H1 (cell line): ENCODE measurements around the gene DHX38. TPM values are rescaled to one million over a fixed set of nuclear protein-coding genes. Genes with fewer than 3 reads are reported as not detected.

Experiments used
- CTCF ChIA-PET: fragments of 300-600 bp; sonication (Branson Sonifier 250); formaldehyde crosslinking; loops from one replicate; lab custom pipeline; 2021; ENCODE audit not compliant: partially characterized antibody; lab: Charles Lee
- POLR2A ChIA-PET: fragments of 300-600 bp; sonication (Branson Sonifier 250); formaldehyde crosslinking; loops from one replicate; lab custom pipeline; 2021; ENCODE audit warnings: inconsistent platforms; ENCODE audit not compliant: partially characterized antibody; lab: Charles Lee
- DNase-seq, 2 experiments: peaks; one replicate each; pipeline versions ENCODE4 v3.0.0 to v3.0.0-alpha.2; 2010 to 2022; ENCODE audit warnings: low spot score in 2 of 2, low read depth in 1 of 2, mixed read lengths in 1 of 2
- FAIRE-seq: peaks from 2 replicates; lab custom pipeline; 2011; peaks lifted over from hg19 to GRCh38; lab: Jason Lieb, UNC
- H2AFZ ChIP-seq: 2 replicates; pipeline ENCODE4 v1.8.1; 2012; ENCODE audit warnings: low read length, inconsistent platforms
- H2AK5ac ChIP-seq: 2 replicates; pipeline ENCODE4 v1.6.1; 2013; ENCODE audit warnings: low read depth, low read length
- H2BK120ac ChIP-seq: replicated peaks from 2 replicates; pipeline ENCODE3; 2013; ENCODE audit warnings: low read depth, low read length, inconsistent platforms
- H2BK12ac ChIP-seq: 2 replicates; pipeline ENCODE4 v1.6.1; 2013; ENCODE audit warnings: low read depth, low read length
- H2BK15ac ChIP-seq: 2 replicates; pipeline ENCODE4 v1.6.1; 2013; ENCODE audit warnings: low read length
- H2BK20ac ChIP-seq: 2 replicates; pipeline ENCODE4 v1.6.1; 2013; ENCODE audit warnings: low read length
- H2BK5ac ChIP-seq: 2 replicates; pipeline ENCODE4 v1.6.1; 2013; ENCODE audit warnings: low read depth, low read length
- H3K14ac ChIP-seq: 2 replicates; pipeline ENCODE4 v1.6.1; 2013; ENCODE audit warnings: inconsistent platforms; ENCODE audit not compliant: insufficient read length
- H3K18ac ChIP-seq: 2 replicates; pipeline ENCODE4 v1.6.1; 2013; ENCODE audit warnings: low read length; ENCODE audit errors: extremely low read depth
- H3K23ac ChIP-seq: 2 replicates; pipeline ENCODE4 v1.6.1; 2013; ENCODE audit warnings: inconsistent platforms; ENCODE audit not compliant: insufficient read length
- H3K23me2 ChIP-seq: 2 replicates; pipeline ENCODE4 v1.6.1; 2013; ENCODE audit warnings: low read depth, low read length
- H3K27ac ChIP-seq: 2 replicates; pipeline ENCODE4 v1.6.1; 2011; ENCODE audit warnings: low read depth, low read length, inconsistent platforms
- H3K27me3 ChIP-seq, 4 experiments: replicated peaks in 1 of 4; 1 replicate in 1 of 4; 2 replicates in 3 of 4; pipeline versions ENCODE4 v1.6.1 to v1.8.1; 2011 to 2013; ENCODE audit warnings: low read length in 3 of 4, mild to moderate bottlenecking in 3 of 4, inconsistent platforms in 2 of 4, mixed read lengths in 2 of 4, moderate library complexity in 1 of 4; ENCODE audit not compliant: control insufficient read depth in 3 of 4, insufficient read depth in 3 of 4; ENCODE audit errors: extremely low read depth in 1 of 4
- H3K36me3 ChIP-seq, 4 experiments: 2 replicates each; pipeline versions ENCODE4 v1.6.1 to v1.8.1; 2011 to 2013; ENCODE audit warnings: mild to moderate bottlenecking in 4 of 4, low read length in 3 of 4, moderate library complexity in 2 of 4, control low read depth in 1 of 4, inconsistent platforms in 1 of 4; ENCODE audit not compliant: insufficient read depth in 4 of 4, control insufficient read depth in 2 of 4
- H3K4ac ChIP-seq: replicated peaks from 2 replicates; pipeline ENCODE3; 2013; ENCODE audit warnings: low read length, low read depth, mixed read lengths, inconsistent platforms; ENCODE audit not compliant: insufficient read length
- H3K4me1 ChIP-seq, 4 experiments: replicated peaks in 1 of 4; 1 replicate in 1 of 4; 2 replicates in 3 of 4; pipeline versions ENCODE4 v1.6.1 to v1.8.1; 2011 to 2013; ENCODE audit warnings: low read length in 3 of 4, inconsistent platforms in 2 of 4, mixed read lengths in 1 of 4; ENCODE audit not compliant: insufficient read depth in 4 of 4, control insufficient read depth in 3 of 4
- H3K4me2 ChIP-seq, 2 experiments: 2 replicates each; pipeline versions ENCODE4 v1.6.1 to v1.8.1; 2011 to 2013; ENCODE audit warnings: low read depth in 2 of 2, low read length in 2 of 2, control low read depth in 1 of 2, inconsistent platforms in 1 of 2, mild to moderate bottlenecking in 1 of 2; ENCODE audit not compliant: insufficient read depth in 1 of 2
- H3K4me3 ChIP-seq, 4 experiments: fragments of 200-600, 300-600 bp in 1 of 4; sonication (generic), shearing (Covaris generic), sonication (Bioruptor Twin) in 1 of 4; 2 replicates each; pipeline versions ENCODE4 v1.5.1 to v1.8.1; 2011 to 2016; ENCODE audit warnings: low read length in 4 of 4, low read depth in 3 of 4, control low read depth in 2 of 4, inconsistent platforms in 2 of 4, mild to moderate bottlenecking in 2 of 4, mixed read lengths in 1 of 4, moderate library complexity in 1 of 4; ENCODE audit not compliant: insufficient read depth in 2 of 4; ENCODE audit errors: extremely low read depth in 1 of 4
- H3K56ac ChIP-seq: replicated peaks from 2 replicates; pipeline ENCODE3; 2013; ENCODE audit warnings: low read depth, mild to moderate bottlenecking, mixed read lengths, low read length, inconsistent platforms; ENCODE audit not compliant: insufficient read length
- H3K79me1 ChIP-seq: 2 replicates; pipeline ENCODE4 v1.6.1; 2013; ENCODE audit warnings: low read depth, low read length, control low read depth
- H3K79me2 ChIP-seq, 2 experiments: 2 replicates each; pipeline versions ENCODE4 v1.6.1 to v1.8.1; 2012 to 2013; ENCODE audit warnings: low read length in 2 of 2, mild to moderate bottlenecking in 2 of 2, inconsistent platforms in 1 of 2; ENCODE audit not compliant: insufficient read depth in 2 of 2, control insufficient read depth in 1 of 2
- H3K9ac ChIP-seq, 4 experiments: replicated peaks in 1 of 4; 1 replicate in 1 of 4; 2 replicates in 3 of 4; pipeline versions ENCODE4 v1.6.1 to v1.8.1; 2011 to 2013; ENCODE audit warnings: low read depth in 3 of 4, low read length in 3 of 4, control low read depth in 2 of 4, mild to moderate bottlenecking in 2 of 4, moderate library complexity in 2 of 4, inconsistent platforms in 1 of 4; ENCODE audit errors: extremely low read depth in 1 of 4
- H3K9me3 ChIP-seq, 2 experiments: 2 replicates each; pipeline versions ENCODE4 v1.6.1 to v1.8.1; 2012 to 2013; ENCODE audit warnings: mild to moderate bottlenecking in 2 of 2, moderate library complexity in 2 of 2, control low read depth in 1 of 2, inconsistent platforms in 1 of 2, low read depth in 1 of 2, low read length in 1 of 2, mixed read lengths in 1 of 2; ENCODE audit not compliant: insufficient read depth in 2 of 2
- H4K20me1 ChIP-seq, 2 experiments: replicated peaks in 1 of 2; 2 replicates each; pipeline versions ENCODE3 to v1.8.1; 2011 to 2013; ENCODE audit warnings: inconsistent platforms in 2 of 2, low read length in 2 of 2, mild to moderate bottlenecking in 1 of 2; ENCODE audit not compliant: insufficient read depth in 2 of 2, control insufficient read depth in 1 of 2
- H4K5ac ChIP-seq: 2 replicates; pipeline ENCODE4 v1.6.1; 2013; ENCODE audit warnings: low read length, low read depth, mixed read lengths, inconsistent platforms; ENCODE audit not compliant: insufficient read length
- H4K8ac ChIP-seq: 2 replicates; pipeline ENCODE4 v1.8.0; 2013; ENCODE audit warnings: mild to moderate bottlenecking, moderate library complexity, low read length, inconsistent platforms; ENCODE audit not compliant: insufficient read depth; ENCODE audit errors: extremely low read depth
- H4K91ac ChIP-seq: replicated peaks from 2 replicates; pipeline ENCODE3; 2013; ENCODE audit warnings: low read length, mixed read lengths, inconsistent platforms; ENCODE audit not compliant: insufficient read length
- ASH2L ChIP-seq: fragments of 200-600, 300-600 bp; sonication (generic); IDR thresholded peaks from one replicate; pipeline ENCODE4 v1.7.1; 2017; ENCODE audit warnings: low read length
- EGR1 ChIP-seq: IDR thresholded peaks from 2 replicates; pipeline ENCODE4 v1.6.1; 2011; ENCODE audit warnings: low read depth, low read length, borderline replicate concordance
- FOSL1 ChIP-seq: IDR thresholded peaks from 2 replicates; pipeline ENCODE4 v1.6.1; 2011; ENCODE audit warnings: mild to moderate bottlenecking, low read depth, low read length, moderate library complexity; ENCODE audit not compliant: insufficient read depth
- GABPA ChIP-seq: IDR thresholded peaks from 2 replicates; pipeline ENCODE4 v1.6.1; 2011; ENCODE audit warnings: mild to moderate bottlenecking, low read length, moderate library complexity, borderline replicate concordance; ENCODE audit not compliant: insufficient read depth
- GTF2F1 ChIP-seq: IDR thresholded peaks from 2 replicates; pipeline ENCODE4 v1.6.1; 2012; ENCODE audit warnings: low read depth, low read length, improper control_type of control experiment, borderline replicate concordance
- HDAC2 ChIP-seq, 2 experiments: fragments of 300-600 bp in 1 of 2; sonication (generic) in 1 of 2; IDR thresholded peaks; 2 replicates each; pipeline ENCODE4 v1.6.1; 2011 to 2012; ENCODE audit warnings: low read depth in 2 of 2, low read length in 2 of 2, mild to moderate bottlenecking in 2 of 2, moderate library complexity in 2 of 2, borderline replicate concordance in 1 of 2, inconsistent platforms in 1 of 2
- HDAC6 ChIP-seq: IDR thresholded peaks from one replicate; pipeline ENCODE4 v1.7.1; 2012; ENCODE audit warnings: low read depth, mild to moderate bottlenecking, inconsistent platforms, low read length, moderate library complexity
- NRF1 ChIP-seq: IDR thresholded peaks from 2 replicates; pipeline ENCODE4 v1.6.1; 2011; ENCODE audit warnings: mild to moderate bottlenecking, low read depth, low read length, improper control_type of control experiment
- POLR2A ChIP-seq, 2 experiments: IDR thresholded peaks; 1 replicate in 1 of 2; 2 replicates in 1 of 2; pipeline ENCODE4 v1.6.1; 2011; ENCODE audit warnings: low read depth in 2 of 2, low read length in 2 of 2, mild to moderate bottlenecking in 2 of 2; ENCODE audit errors: control extremely low read depth in 1 of 2
- SIN3A ChIP-seq, 2 experiments: IDR thresholded peaks in 1 of 2; conservative IDR thresholded peaks in 1 of 2; 2 replicates each; pipeline ENCODE4 v1.6.1; 2011 to 2012; ENCODE audit warnings: low read length in 2 of 2, improper control_type of control experiment in 1 of 2, low read depth in 1 of 2, mild to moderate bottlenecking in 1 of 2
- SP4 ChIP-seq: IDR thresholded peaks from 2 replicates; pipeline ENCODE4 v1.6.1; 2012; ENCODE audit warnings: low read length, inconsistent platforms
- SRF ChIP-seq: IDR thresholded peaks from 2 replicates; pipeline ENCODE4 v1.6.1; 2011; ENCODE audit warnings: mild to moderate bottlenecking, low read depth, low read length, moderate library complexity
- TBP ChIP-seq: IDR thresholded peaks from 2 replicates; pipeline ENCODE4 v1.6.1; 2011; ENCODE audit warnings: low read depth, low read length, improper control_type of control experiment
- YY1 ChIP-seq: IDR thresholded peaks from 2 replicates; pipeline ENCODE4 v1.6.1; 2011; ENCODE audit warnings: low read depth, mild to moderate bottlenecking, low read length
- ZNF274 ChIP-seq: IDR thresholded peaks from 2 replicates; pipeline ENCODE4 v1.7.0; 2012; ENCODE audit warnings: low read length, borderline replicate concordance; ENCODE audit errors: extremely low read depth
- WGBS, 2 experiments: shearing (Covaris generic) in 1 of 2; methylation state at CpG; one replicate each; pipeline versions ENCODE4 v1.1.6 to v1.1.7; 2013 to 2015; ENCODE audit warnings: low lambda C conversion rate in 2 of 2, mixed read lengths in 2 of 2, inconsistent platforms in 1 of 2, low coverage in 1 of 2, missing lambda C conversion rate in 1 of 2; ENCODE audit not compliant: insufficient replicate concordance in 2 of 2, insufficient coverage in 1 of 2, insufficient read length in 1 of 2; ENCODE audit errors: extremely low coverage in 1 of 2, missing lambda C conversion rate in 1 of 2; 5-methylcytosine and 5-hydroxymethylcytosine counted together
- polyA plus RNA-seq, 7 experiments: library from polyadenylated mRNA; depleted of rRNA in 3 of 7; stranded (reverse) in 5 of 7; unstranded in 2 of 7; fragments of >200 nt in 5 of 7; fragments of 200-250 nt in 2 of 7; gene quantifications; 1 replicate in 5 of 7; 2 replicates in 1 of 7; 4 replicates in 1 of 7; pipeline versions ENCODE4 v1.2.1 to v1.2.3, GENCODE V29; 2011 to 2013; ENCODE audit warnings: missing spikeins in 2 of 7, mixed read lengths in 2 of 7
- total RNA-seq: library from RNA; stranded (reverse); fragmentation: NEBNext Ultra II Directional; extraction: Animal tissue kit (Norgen Biotek cat#: 25700); gene quantifications from 2 replicates; pipeline ENCODE4 v1.2.1, GENCODE V29; 2021

The DHX38 gene
- total and polyA plus RNA-seq, 2 of the 8 experiments (the other 6 are each of a cell fraction or from before 2014, with no cell fraction given) = 27.3 to 53.5 TPM

- no peaks in the 10 kb centered on the region for H3K79me1 ChIP-seq
- no peak overlapping the region for H3K14ac ChIP-seq
- no peak overlapping the region for H2BK15ac ChIP-seq
- no peak overlapping the region for H3K4ac ChIP-seq
- no peak overlapping the region for H2AK5ac ChIP-seq
- H4K91ac ChIP-seq = no peak overlapping the region
- H3K79me2 ChIP-seq = no peaks in the 10 kb centered on the region
- H3K23ac ChIP-seq = no peak overlapping the region
- H2AFZ ChIP-seq = no peak overlapping the region
- no peaks in the 10 kb centered on the region; the same call in 1 of the 2 replicates for H3K23me2 ChIP-seq
- no peak overlapping the region for H3K9ac ChIP-seq
- DNase-seq = no peak
- CTCF ChIA-PET = interaction anchor here (0.9 kb wide), 1 partner anchor 8 kb away, joined by 3 read pairs; no protein-coding TSS in a partner anchor
- H4K20me1 ChIP-seq = no peaks in the 10 kb centered on the region
- no peak overlapping the region for H4K5ac ChIP-seq
- no peak overlapping the region for H4K8ac ChIP-seq
- H3K4me2 ChIP-seq = no peak overlapping the region
- no peaks in the 10 kb centered on the region for H3K27me3 ChIP-seq
- no peak overlapping the region for H3K56ac ChIP-seq
- POLR2A ChIA-PET = no interaction called here
- 0 out of 7 replicates have a peak, but pooled peaks cover 0 to 2% (median 0%) of the 10 kb centered on the region in 4 experiments for H3K4me1 ChIP-seq
- H2BK5ac ChIP-seq = no peak overlapping the region
- no peak overlapping the region for H3K18ac ChIP-seq
- no peak overlapping the region for H2BK20ac ChIP-seq
- 83% methylated on average over 1 of the region's 1 CpG; no CpG with 5 or more reads in 1 of the 2 experiments for WGBS, 2 experiments
- no peaks in the 10 kb centered on the region for H3K36me3 ChIP-seq
- TF ChIP-seq HDAC2 (IDR thresholded peaks at IDR 0.05; ENCODE audit: borderline replicate concordance in 1 of 2, low read depth in 2 of 2, low read length in 2 of 2) = no peak
- no peak for TF ChIP-seq TBP
- no peak for TF ChIP-seq ASH2L
- no peak for TF ChIP-seq SRF
- TF ChIP-seq SIN3A (conservative IDR thresholded peaks at IDR 0.05 in 1 of 2, IDR thresholded peaks at IDR 0.05 in 1 of 2; ENCODE audit: low read depth in 1 of 2, low read length in 2 of 2) = no peak
- no peak for TF ChIP-seq HDAC6
- no peak for TF ChIP-seq ZNF274
- TF ChIP-seq POLR2A (IDR thresholded peaks at IDR 0.05; ENCODE audit: control extremely low read depth in 1 of 2, low read depth in 2 of 2, low read length in 2 of 2) = no peak
- TF ChIP-seq YY1 = no peak
- TF ChIP-seq EGR1 = no peak
- no peak for TF ChIP-seq SP4
- TF ChIP-seq NRF1 = no peak
- TF ChIP-seq GTF2F1 = no peak
- TF ChIP-seq GABPA = no peak
- no peak for TF ChIP-seq FOSL1
- FAIRE-seq = no peak
- no peaks in the 10 kb centered on the region for H3K9me3 ChIP-seq
- H3K4me3 ChIP-seq = no peak overlapping the region
- H3K27ac ChIP-seq = no peak overlapping the region
- H2BK120ac ChIP-seq = no peak overlapping the region
- H2BK12ac ChIP-seq = no peak overlapping the region
Observed at GRCh38 chr16:72142476-72142875, 48.8 kb downstream of the DHX38 start.
